HEK293 (cell line): ENCODE results near the gene NUDT3.

Experiments used
- CTCF ChIP-seq: fragments of 450-650 bp; formaldehyde crosslinking; IDR thresholded peaks from 2 replicates; pipeline ENCODE4 v1.5.1; 2016; ENCODE audit warnings: missing biosample characterization, missing genetic modification characterization
- ZBTB21 ChIP-seq: fragments of 450-650 bp; formaldehyde crosslinking; IDR thresholded peaks from 2 replicates; pipeline ENCODE4 v1.5.1; 2017; ENCODE audit warnings: missing biosample characterization, missing genetic modification characterization
- ZFP37 ChIP-seq: fragments of 450-650 bp; formaldehyde crosslinking; IDR thresholded peaks from 2 replicates; pipeline ENCODE4 v1.5.1; 2016; ENCODE audit warnings: missing biosample characterization, missing genetic modification characterization
- ZNF114 ChIP-seq: fragments of 450-650 bp; formaldehyde crosslinking; IDR thresholded peaks from 2 replicates; pipeline ENCODE4 v1.5.0; 2017; ENCODE audit warnings: missing biosample characterization, missing genetic modification characterization
- ZNF214 ChIP-seq: fragments of 450-650 bp; formaldehyde crosslinking; IDR thresholded peaks from 2 replicates; pipeline ENCODE4 v1.5.1; 2017; ENCODE audit warnings: missing biosample characterization, mild to moderate bottlenecking, missing genetic modification characterization, borderline replicate concordance
- ZNF221 ChIP-seq: fragments of 450-650 bp; formaldehyde crosslinking; IDR thresholded peaks from 2 replicates; pipeline ENCODE4 v1.5.1; 2017; ENCODE audit warnings: missing biosample characterization, missing genetic modification characterization, borderline replicate concordance
- ZNF292 ChIP-seq: fragments of 450-650 bp; formaldehyde crosslinking; IDR thresholded peaks from 2 replicates; pipeline ENCODE4 v1.5.1; 2016; ENCODE audit warnings: low read depth, missing biosample characterization, missing genetic modification characterization, borderline replicate concordance
- ZNF510 ChIP-seq: fragments of 450-650 bp; formaldehyde crosslinking; IDR thresholded peaks from 2 replicates; pipeline ENCODE4 v1.5.1; 2018; ENCODE audit warnings: mild to moderate bottlenecking, missing genetic modification characterization, missing biosample characterization; ENCODE audit not compliant: insufficient replicate concordance
- ZNF530 ChIP-seq: fragments of 450-650 bp; formaldehyde crosslinking; IDR thresholded peaks from 2 replicates; pipeline ENCODE4 v1.5.1; 2016; ENCODE audit warnings: low read depth, missing biosample characterization, missing genetic modification characterization
- ZNF629 ChIP-seq: fragments of 450-650 bp; formaldehyde crosslinking; IDR thresholded peaks from 2 replicates; pipeline ENCODE4 v1.5.1; 2017; ENCODE audit warnings: missing biosample characterization, missing genetic modification characterization
- ZNF768 ChIP-seq: fragments of 450-650 bp; formaldehyde crosslinking; IDR thresholded peaks from 2 replicates; pipeline ENCODE4 v1.5.1; 2018; ENCODE audit warnings: missing biosample characterization, mild to moderate bottlenecking, missing genetic modification characterization
- ZNF785 ChIP-seq: fragments of 450-650 bp; formaldehyde crosslinking; IDR thresholded peaks from 2 replicates; pipeline ENCODE4 v1.5.1; 2016; ENCODE audit warnings: missing biosample characterization, missing genetic modification characterization

- TF ChIP-seq ZNF114 (no peak), ZNF292 (tag by site-specific recombination) (no peak), ZNF768 (tag by site-specific recombination) (no peak), CTCF (no peak), ZNF221 (tag by site-specific recombination) (no peak), ZNF530 (no peak), ZNF214 (tag by site-specific recombination) (no peak), ZNF510 (tag by site-specific recombination) (no peak), ZBTB21 (tag by site-specific recombination) (no peak), ZNF785 (tag by site-specific recombination) (no peak), ZNF629 (tag by site-specific recombination) (no peak), ZFP37 (tag by site-specific recombination) (no peak)
Observed at GRCh38 chr6:34334796-34335416, 57.6 kb downstream of the NUDT3 start.
